Measurements from ENCODE around the gene RIOK3.

DNA sequence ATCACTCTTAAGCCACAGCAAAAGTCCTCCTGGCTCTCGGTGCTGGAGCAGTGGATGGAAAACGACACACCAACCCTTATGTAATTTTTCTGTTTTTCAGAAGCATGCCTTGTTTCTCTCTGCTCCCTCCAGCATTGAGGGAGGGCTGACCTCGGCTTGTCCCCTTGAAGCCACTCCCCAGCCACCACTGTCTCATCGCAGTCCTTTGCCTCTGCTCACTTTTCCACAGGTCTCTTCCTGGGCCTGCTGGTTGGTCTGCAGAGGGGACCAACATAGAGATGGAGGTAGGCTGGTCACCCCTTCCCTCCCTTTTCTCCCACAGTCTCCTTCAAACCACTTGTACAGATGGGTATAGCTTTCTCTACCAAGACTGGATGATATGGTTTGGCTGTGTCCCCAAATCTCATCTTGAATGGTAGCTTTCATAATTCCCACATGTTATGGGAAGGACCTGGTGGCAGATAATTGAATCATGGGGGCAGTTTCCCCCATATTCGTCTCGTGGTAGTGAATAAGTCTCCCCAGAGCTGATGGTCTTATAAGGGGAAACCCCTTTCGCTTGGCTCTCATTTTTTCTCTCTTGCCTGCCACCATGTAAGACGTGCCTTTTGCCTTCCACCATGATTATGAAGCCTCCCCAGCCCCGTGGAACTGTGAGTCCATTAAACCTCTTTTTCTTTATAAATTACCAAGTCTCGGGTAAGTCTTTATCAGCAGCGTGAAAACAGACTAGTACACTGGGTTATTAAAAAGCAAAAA is 14.3 kb upstream of the RIOK3 start:
- TF ChIP-seq, protein P1, sequence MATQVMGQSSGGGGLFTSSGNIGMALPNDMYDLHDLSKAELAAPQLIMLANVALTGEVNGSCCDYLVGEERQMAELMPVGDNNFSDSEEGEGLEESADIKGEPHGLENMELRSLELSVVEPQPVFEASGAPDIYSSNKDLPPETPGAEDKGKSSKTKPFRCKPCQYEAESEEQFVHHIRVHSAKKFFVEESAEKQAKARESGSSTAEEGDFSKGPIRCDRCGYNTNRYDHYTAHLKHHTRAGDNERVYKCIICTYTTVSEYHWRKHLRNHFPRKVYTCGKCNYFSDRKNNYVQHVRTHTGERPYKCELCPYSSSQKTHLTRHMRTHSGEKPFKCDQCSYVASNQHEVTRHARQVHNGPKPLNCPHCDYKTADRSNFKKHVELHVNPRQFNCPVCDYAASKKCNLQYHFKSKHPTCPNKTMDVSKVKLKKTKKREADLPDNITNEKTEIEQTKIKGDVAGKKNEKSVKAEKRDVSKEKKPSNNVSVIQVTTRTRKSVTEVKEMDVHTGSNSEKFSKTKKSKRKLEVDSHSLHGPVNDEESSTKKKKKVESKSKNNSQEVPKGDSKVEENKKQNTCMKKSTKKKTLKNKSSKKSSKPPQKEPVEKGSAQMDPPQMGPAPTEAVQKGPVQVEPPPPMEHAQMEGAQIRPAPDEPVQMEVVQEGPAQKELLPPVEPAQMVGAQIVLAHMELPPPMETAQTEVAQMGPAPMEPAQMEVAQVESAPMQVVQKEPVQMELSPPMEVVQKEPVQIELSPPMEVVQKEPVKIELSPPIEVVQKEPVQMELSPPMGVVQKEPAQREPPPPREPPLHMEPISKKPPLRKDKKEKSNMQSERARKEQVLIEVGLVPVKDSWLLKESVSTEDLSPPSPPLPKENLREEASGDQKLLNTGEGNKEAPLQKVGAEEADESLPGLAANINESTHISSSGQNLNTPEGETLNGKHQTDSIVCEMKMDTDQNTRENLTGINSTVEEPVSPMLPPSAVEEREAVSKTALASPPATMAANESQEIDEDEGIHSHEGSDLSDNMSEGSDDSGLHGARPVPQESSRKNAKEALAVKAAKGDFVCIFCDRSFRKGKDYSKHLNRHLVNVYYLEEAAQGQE (IDR thresholded peaks at IDR 0.05; ENCODE audit: borderline replicate concordance), result no peak
- TF ChIP-seq, protein P2, sequence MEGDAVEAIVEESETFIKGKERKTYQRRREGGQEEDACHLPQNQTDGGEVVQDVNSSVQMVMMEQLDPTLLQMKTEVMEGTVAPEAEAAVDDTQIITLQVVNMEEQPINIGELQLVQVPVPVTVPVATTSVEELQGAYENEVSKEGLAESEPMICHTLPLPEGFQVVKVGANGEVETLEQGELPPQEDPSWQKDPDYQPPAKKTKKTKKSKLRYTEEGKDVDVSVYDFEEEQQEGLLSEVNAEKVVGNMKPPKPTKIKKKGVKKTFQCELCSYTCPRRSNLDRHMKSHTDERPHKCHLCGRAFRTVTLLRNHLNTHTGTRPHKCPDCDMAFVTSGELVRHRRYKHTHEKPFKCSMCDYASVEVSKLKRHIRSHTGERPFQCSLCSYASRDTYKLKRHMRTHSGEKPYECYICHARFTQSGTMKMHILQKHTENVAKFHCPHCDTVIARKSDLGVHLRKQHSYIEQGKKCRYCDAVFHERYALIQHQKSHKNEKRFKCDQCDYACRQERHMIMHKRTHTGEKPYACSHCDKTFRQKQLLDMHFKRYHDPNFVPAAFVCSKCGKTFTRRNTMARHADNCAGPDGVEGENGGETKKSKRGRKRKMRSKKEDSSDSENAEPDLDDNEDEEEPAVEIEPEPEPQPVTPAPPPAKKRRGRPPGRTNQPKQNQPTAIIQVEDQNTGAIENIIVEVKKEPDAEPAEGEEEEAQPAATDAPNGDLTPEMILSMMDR (IDR thresholded peaks at IDR 0.05; ENCODE audit: poor library complexity, severe bottlenecking), result no peak
- TF ChIP-seq EZH2 (IDR thresholded peaks at IDR 0.05; ENCODE audit: borderline replicate concordance, insufficient read depth, low read length, poor library complexity, severe bottlenecking), result no peak
- no peak for TF ChIP-seq SMC3 (conservative IDR thresholded peaks at IDR 0.05; ENCODE audit: poor library complexity)
- no peak for TF ChIP-seq POLR2AphosphoS5 (IDR thresholded peaks at IDR 0.05)
- TF ChIP-seq EP300 (conservative IDR thresholded peaks at IDR 0.05; ENCODE audit: poor library complexity, severe bottlenecking), result no peak
- no peak for TF ChIP-seq TAF1 (IDR thresholded peaks at IDR 0.05; ENCODE audit: low read depth)
